ENCODE data around the gene SBK2.
"Not testable (repeated sequence)": the region's sequence is repeated elsewhere in the genome, so short reads cannot be mapped to it uniquely, and the experiment has no call there.

SBK2 gene

DNA sequence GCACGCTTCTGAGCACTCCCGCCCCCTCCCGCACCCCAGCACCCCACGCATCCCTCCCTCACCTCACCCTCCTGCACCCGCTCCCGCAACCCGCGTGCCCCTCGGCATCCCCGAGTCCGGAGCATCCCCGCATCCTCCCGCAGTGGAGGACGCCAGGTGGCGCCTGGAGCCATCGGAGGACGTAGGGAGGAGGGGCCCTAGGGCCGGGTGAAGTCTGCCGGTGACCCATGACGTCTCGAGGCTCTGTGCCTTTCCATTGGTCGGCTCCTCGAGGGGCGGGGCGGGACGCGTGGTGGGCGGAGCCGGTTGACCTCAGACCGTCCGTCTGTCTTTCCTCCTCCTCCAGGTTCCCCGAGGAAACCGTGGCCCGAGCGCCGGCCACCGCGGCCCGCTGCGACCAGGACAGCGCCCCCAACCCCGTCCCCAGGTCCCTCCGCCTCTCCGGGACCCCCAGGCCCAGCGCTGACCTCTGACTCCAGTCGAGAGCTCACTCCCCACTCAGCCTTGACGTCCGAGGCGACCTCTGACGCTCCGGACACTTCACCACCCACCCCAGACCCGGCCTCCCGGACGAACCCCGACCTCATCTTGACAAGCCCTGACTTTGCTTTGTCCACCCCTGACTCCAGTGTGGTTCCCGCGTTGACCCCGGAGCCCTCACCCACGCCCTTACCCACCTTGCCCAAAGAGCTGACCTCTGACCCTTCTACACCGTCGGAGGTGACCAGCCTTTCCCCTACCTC lies 19.9 kb downstream of the SBK2 start:
- peak; percentile 82 to 93 for DNase-seq (ENCODE audit: low spot score in 2 of 2)
- in situ Hi-C loops (cut with MboI; ENCODE audit: low sequenced_read_pairs): loop anchor here (5.0 kb wide), 1 partner anchor 110 kb away; no protein-coding TSS in a partner anchor
- no peaks in the 10 kb centered on the region for H3K9me3 ChIP-seq

DNA sequence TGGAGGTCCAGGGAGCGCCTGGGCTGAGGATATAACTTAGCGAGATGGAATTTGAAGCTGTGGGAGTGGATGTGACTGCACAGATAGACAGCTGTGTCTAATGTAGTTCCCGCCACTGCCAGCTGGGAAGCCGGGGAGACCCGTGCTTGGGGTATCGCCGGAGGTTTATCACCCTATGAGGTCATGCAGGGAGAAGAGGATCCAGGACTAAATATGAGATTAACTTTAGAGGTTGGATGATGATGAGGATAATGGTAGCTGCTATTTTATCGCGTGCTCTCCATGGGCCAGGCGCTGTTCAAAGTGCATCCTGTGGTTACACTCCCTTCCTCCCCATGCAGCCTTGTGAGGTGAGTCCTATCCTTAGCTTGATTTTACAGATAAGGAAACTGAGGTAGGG lies 28.8 kb downstream of the SBK2 start:
- H3K4me3 ChIP-seq: no peak overlapping the region
- no peaks in the 10 kb centered on the region for H3K4me1 ChIP-seq
- no peak for DNase-seq (ENCODE audit: low spot score in 2 of 2)
- H3K27me3 ChIP-seq (ENCODE audit: low read depth): peaks cover 4% of the 10 kb centered on the region; the same call in 1 of the 2 replicates
- in situ Hi-C loops (cut with MboI; ENCODE audit: low sequenced_read_pairs): no loop called here
- H3K36me3 ChIP-seq (replicated peaks): no peaks in the 10 kb centered on the region
- H3K9me3 ChIP-seq: no peaks in the 10 kb centered on the region

More for the DNA sequence above, 19.9 kb downstream of the SBK2 start:
- Histone ChIP-seq H3K4me1 (peaks cover 3% of the 10 kb centered on the region; the same call in 1 of the 2 replicates), H3K36me3 (replicated peaks) (no peaks in the 10 kb centered on the region), H3K27me3 (ENCODE audit: low read depth) (no peaks in the 10 kb centered on the region; the same call in 1 of the 2 replicates), H3K4me3 (peak overlapping the region; percentile 23)

GRCh38 chr19:55504981-55505380 lies 32.0 kb downstream of the SBK2 start:
- no peak for DNase-seq (ENCODE audit: low spot score in 2 of 2)
- Histone ChIP-seq H3K4me1 (no peaks in the 10 kb centered on the region), H3K36me3 (replicated peaks) (no peaks in the 10 kb centered on the region), H3K27me3 (ENCODE audit: low read depth) (no peaks in the 10 kb centered on the region), H3K4me3 (no peak overlapping the region), H3K9me3 (no peaks in the 10 kb centered on the region)
- in situ Hi-C loops (cut with MboI; ENCODE audit: low sequenced_read_pairs): no loop called here

- Histone ChIP-seq H3K9me3 (no peaks in the 10 kb centered on the region), H3K4me3 (no peak overlapping the region), H3K4me1 (no peaks in the 10 kb centered on the region), H3K36me3 (replicated peaks) (no peaks in the 10 kb centered on the region), H3K27me3 (ENCODE audit: low read depth) (no peaks in the 10 kb centered on the region)
- no peak for DNase-seq (ENCODE audit: low spot score in 2 of 2)
- in situ Hi-C loops (cut with MboI; ENCODE audit: low sequenced_read_pairs): no loop called here
These were observed 32.7 kb downstream of the SBK2 start for GRCh38 chr19:55504252-55504603.

DNA sequence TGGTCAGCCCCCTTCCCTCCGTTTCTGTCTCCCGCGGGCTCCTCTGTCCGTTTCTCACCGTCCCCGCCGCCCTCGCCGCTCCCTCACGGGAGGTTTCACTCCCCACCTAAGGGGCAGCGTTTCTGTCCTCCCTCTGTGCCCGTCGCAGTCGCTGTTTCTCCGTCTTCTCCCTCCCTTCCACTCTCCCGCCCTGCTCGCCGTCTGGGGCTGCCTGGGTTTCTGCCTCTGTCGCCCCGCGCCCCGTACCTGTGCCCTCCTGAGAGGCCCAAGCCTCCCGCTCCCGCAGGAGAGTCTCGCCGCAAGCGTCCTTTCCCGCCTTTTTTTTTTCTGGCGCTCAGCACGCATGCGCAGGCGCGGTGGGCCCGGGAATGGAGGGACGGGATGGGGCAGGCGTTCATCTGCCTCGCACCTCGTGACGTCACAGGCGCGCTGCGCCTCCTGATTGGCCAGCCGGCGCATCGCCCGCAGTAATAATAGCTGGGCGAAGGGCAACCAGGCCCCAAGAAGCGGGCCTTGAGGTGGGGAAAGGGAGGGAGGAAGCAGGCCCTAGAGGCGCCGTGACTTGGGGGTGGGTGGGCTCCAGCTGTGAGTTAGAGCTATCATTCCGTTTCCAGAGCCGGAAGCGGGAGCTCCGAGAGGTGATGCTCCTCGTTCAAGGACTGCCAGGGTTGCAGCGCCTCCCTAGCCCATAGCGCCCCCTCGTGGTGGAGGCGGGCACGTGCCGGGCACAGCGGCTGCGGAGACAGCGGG lies 33.3 kb downstream of the SBK2 start:
- Histone ChIP-seq H3K27me3 (ENCODE audit: low read depth) (no peaks in the 10 kb centered on the region), H3K4me1 (no peaks in the 10 kb centered on the region), H3K4me3 (peak overlapping the region; percentile 24), H3K9me3 (no peaks in the 10 kb centered on the region), H3K36me3 (replicated peaks) (no peaks in the 10 kb centered on the region)
- in situ Hi-C loops (cut with MboI; ENCODE audit: low sequenced_read_pairs): no loop called here
- peak; percentile 68 to 93 for DNase-seq (ENCODE audit: low spot score in 2 of 2)

GRCh38 chr19:55503157-55503501 lies 33.8 kb downstream of the SBK2 start:
- Histone ChIP-seq H3K4me1 (no peaks in the 10 kb centered on the region), H3K27me3 (ENCODE audit: low read depth) (no peaks in the 10 kb centered on the region), H3K9me3 (no peaks in the 10 kb centered on the region), H3K36me3 (replicated peaks) (no peaks in the 10 kb centered on the region), H3K4me3 (no peak overlapping the region)
- in situ Hi-C loops (cut with MboI; ENCODE audit: low sequenced_read_pairs): no loop called here
- DNase-seq (ENCODE audit: low spot score in 2 of 2): no peak

- H3K27me3 ChIP-seq (ENCODE audit: low read depth): no peaks in the 10 kb centered on the region
- in situ Hi-C loops (cut with MboI; ENCODE audit: low sequenced_read_pairs): no loop called here
- no peak for DNase-seq (ENCODE audit: low spot score in 2 of 2)
These were observed 34.6 kb downstream of the SBK2 start for GRCh38 chr19:55502197-55502952.

DNA sequence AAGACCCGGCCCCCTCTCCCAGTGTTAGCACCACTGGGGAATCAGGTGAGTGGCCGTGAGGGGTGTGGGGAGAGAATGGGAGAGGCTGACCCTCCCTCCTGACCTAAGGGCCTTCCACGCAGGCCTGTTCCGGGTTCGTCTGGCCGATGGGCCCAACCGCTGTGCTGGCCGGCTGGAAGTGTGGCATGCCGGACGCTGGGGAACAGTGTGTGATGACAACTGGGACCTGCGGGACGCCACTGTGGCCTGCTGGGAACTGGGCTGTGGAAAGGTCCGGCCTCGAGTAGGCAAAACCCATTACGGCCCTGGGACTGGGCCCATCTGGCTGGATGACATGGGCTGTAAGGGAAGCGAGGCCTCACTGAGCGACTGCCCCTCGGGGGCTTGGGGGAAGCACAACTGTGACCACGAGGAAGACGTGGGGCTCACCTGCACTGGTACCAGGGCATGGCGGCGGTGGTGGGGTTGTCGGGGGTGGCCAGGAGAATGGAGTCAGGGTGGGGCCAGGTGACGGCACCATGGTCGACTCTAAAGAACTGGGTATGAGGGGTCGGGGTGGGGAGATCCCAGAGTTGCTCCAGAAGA lies 36.5 kb downstream of the SBK2 start:
- no peak overlapping the region for H3K4me3 ChIP-seq
- no peaks in the 10 kb centered on the region for H3K9me3 ChIP-seq
- H3K36me3 ChIP-seq (replicated peaks): no peaks in the 10 kb centered on the region
- no peaks in the 10 kb centered on the region for H3K27me3 ChIP-seq (ENCODE audit: low read depth)
- no peak for DNase-seq (ENCODE audit: low spot score in 2 of 2)
- in situ Hi-C loops (cut with MboI; ENCODE audit: low sequenced_read_pairs): no loop called here
- H3K4me1 ChIP-seq: no peaks in the 10 kb centered on the region

More at GRCh38 chr19:55502197-55502952, 34.6 kb downstream of the SBK2 start:
- H3K9me3 ChIP-seq: no peaks in the 10 kb centered on the region
- H3K36me3 ChIP-seq (replicated peaks): no peaks in the 10 kb centered on the region
- H3K4me1 ChIP-seq: no peaks in the 10 kb centered on the region
- no peak overlapping the region for H3K4me3 ChIP-seq

DNA sequence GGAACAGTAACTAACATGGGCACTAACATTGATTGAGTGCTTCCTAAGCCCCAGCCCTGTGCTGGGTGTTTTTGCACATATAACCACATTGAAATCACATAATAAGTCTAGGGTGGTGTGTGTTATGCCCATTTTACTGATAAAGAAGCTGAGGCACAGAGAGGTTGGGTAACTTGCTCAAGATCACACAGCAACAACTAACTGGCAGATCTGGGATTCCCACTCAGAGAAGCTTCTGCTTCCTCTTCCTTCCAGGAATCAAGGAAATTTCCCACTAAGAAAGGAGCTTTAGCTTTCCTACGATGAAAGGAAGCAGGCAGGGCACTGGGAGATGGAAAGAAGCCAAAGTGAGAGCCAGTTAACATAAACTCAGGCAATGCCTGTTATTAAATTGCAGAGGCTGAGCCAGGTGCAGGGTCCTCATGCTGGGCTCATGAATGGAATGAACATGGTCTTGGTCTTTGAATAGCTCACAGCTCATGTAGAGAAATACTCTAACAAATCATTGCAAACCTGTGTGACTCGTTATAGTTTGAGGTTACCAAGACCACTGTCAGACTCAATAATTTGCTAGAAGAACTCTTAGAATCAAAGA lies 38.6 kb downstream of the SBK2 start:
- H3K27me3 ChIP-seq (ENCODE audit: low read depth): no peaks in the 10 kb centered on the region
- H3K4me1 ChIP-seq: no peaks in the 10 kb centered on the region
- H3K36me3 ChIP-seq (replicated peaks): no peaks in the 10 kb centered on the region
- no peak overlapping the region for H3K4me3 ChIP-seq
- in situ Hi-C loops (cut with MboI; ENCODE audit: low sequenced_read_pairs): no loop called here
- no peaks in the 10 kb centered on the region for H3K9me3 ChIP-seq
- no peak for DNase-seq (ENCODE audit: low spot score in 2 of 2)

DNA sequence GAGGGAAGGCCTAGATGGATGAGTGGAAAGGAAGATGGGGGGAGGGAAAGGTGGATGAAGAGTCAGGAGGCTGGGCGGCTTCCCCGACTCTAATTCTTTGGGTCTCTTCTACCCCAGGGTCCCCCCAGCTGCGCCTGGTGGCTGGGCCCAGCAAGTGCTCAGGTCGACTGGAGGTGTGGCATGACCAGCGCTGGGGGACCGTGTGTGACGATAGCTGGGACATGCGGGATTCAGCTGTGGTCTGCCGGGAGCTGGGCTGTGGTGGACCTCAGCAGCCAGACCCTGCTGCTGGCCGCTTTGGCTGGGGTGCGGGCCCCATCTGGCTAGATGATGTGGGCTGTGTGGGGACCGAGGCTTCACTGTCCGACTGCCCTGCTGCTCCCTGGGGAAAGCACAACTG lies 39.2 kb downstream of the SBK2 start:
- DNase-seq (ENCODE audit: low spot score in 2 of 2): no peak
- H3K36me3 ChIP-seq (replicated peaks): no peaks in the 10 kb centered on the region
- no peak overlapping the region for H3K4me3 ChIP-seq
- H3K4me1 ChIP-seq: no peaks in the 10 kb centered on the region
- in situ Hi-C loops (cut with MboI; ENCODE audit: low sequenced_read_pairs): no loop called here
- no peaks in the 10 kb centered on the region for H3K9me3 ChIP-seq
- H3K27me3 ChIP-seq (ENCODE audit: low read depth): no peaks in the 10 kb centered on the region

- in situ Hi-C loops (cut with MboI; ENCODE audit: low sequenced_read_pairs); H3K4me3 ChIP-seq; DNase-seq (ENCODE audit: low spot score in 2 of 2); H3K36me3 ChIP-seq (replicated peaks); H3K4me1 ChIP-seq; H3K9me3 ChIP-seq; H3K27me3 ChIP-seq (ENCODE audit: low read depth): not testable (repeated sequence)
These were observed 40.1 kb downstream of the SBK2 start for GRCh38 chr19:55496820-55497219.

DNA sequence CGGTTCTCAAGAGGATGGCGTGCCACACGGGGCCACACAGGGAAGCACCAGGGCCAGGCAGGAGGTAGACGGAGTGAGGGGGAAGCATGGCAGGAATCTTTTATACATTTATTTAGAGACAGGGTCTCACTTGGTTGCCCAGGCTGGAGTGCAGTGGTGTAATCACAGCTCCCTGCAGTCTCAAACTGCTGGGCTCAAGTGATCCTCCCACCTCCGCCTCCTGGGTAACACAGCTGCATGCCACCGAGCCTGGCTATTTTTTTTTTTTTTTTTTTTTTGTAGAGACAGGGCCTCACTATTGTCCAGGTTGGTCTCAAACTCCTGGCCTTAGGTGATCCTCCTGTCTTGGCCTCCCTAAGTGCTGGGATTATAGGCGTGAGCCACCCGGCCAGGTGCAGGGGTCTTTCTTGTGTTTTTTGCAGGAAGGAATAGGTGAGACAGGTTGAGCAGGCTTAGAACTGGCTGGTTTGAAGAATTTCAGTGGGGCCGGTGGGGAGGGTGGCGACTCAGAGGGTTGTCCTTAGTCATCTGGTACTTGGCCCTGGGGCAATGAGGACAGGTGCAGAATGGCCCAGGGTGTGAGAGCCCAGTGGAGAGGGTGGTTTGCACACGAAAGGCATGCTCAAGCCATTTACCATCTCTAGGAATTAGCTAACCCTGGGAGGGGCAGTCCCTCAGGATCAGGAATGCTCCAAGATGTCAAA lies 41.1 kb downstream of the SBK2 start:
- Histone ChIP-seq H3K36me3 (replicated peaks) (no peaks in the 10 kb centered on the region), H3K9me3 (no peaks in the 10 kb centered on the region), H3K4me1 (no peaks in the 10 kb centered on the region), H3K4me3 (no peak overlapping the region), H3K27me3 (ENCODE audit: low read depth) (0 out of 2 replicates have a peak, but pooled peaks cover 5% of the 10 kb centered on the region)
- peak in 1 of 2 experiments; percentile 63 for DNase-seq (ENCODE audit: low spot score in 2 of 2)
- in situ Hi-C loops (cut with MboI; ENCODE audit: low sequenced_read_pairs): no loop called here
